DMS53 treated with DMSO at 0.1 percent for 48 hours (cell line): ENCODE data around the gene SULF2.
A peak's percentile ranks its signal among the peaks of the same experiment; 100 is the strongest.

Source experiments
- DNase-seq: peaks from one replicate; lab custom pipeline; 2025; ENCODE audit not compliant: unreplicated experiment; lab: John Stamatoyannopoulos, UW

SULF2 gene

DNA sequence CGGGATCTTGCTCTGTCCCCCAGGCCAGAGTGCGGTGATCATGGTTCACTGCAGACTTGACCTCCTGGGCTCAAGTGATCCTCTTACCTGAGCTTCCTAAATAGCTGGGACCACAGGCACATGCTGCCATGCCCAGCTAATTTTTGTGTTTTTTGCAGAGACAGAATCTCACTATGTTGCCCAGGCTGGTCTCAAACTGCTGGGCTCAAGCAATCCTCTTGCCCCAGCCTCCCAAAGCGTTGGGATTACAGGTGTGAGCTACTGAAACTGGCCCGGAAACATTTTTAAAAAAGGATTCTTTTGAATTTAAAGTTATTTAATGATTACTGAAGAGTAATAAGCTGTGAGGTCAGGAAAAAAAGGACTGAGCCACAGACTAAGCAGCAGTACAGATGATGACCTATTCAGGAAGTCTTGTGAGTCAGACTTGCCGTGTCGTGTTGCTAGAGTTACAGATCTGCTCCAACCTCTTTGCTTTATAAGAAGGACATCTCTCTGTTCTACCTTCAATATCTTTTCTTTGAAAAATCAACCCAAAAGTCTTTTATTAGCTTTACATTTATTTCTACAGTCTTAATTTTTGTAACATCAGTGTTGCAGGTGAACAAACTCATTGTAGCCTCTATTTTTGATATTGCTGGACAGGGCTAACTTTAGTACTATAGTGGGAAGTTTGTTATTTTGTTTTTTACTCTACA, 174.9 kb downstream of the SULF2 start:
- peak; percentile 50 for DNase-seq

DNA sequence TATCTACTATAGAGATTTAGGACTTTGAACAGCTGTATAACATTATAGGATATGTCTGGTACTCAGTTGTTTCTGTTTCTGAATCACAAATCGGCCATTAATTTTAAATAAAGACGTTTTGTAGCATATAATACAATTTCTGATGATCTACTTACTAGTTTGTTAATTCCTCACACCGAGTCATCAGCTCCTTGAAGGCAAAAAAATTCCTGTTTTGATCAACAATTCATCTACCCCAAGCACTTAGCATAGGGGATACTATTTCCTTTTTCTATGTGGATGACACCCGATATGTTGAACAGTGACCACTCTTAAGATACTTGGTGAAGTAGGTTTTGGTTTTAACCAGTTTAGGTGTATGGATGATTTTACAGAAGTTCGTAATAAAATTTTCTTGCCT, 176.3 kb downstream of the SULF2 start:
- no peak for DNase-seq
